ENCODE results near the gene SLC17A9.

Gene SLC17A9

GRCh38 chr20:63014710-63015109, 62.2 kb downstream of the SLC17A9 start:
- no peak overlapping the region for H3K9ac ChIP-seq (ENCODE audit: low read length)
- no peaks in the 10 kb centered on the region for H3K79me1 ChIP-seq (ENCODE audit: low read length)
- WGBS (ENCODE audit: extremely low coverage, insufficient coverage, low lambda C conversion rate) = no CpG with 5 or more reads among the region's 11 CpGs
- no peak overlapping the region for H3K4ac ChIP-seq (ENCODE audit: low read depth, low read length)
- no peak overlapping the region for H3K18ac ChIP-seq (ENCODE audit: low read length)
- no peak overlapping the region for H2BK15ac ChIP-seq (replicated peaks; ENCODE audit: low read depth)
- no peak overlapping the region for H4K8ac ChIP-seq (ENCODE audit: low read depth, low read length)
- H3K27me3 ChIP-seq (ENCODE audit: insufficient read depth, low read length, poor library complexity) = peaks cover 7% of the 10 kb centered on the region
- H4K5ac ChIP-seq (ENCODE audit: low read length) = no peak overlapping the region
- H2BK120ac ChIP-seq (ENCODE audit: low read depth, low read length) = no peak overlapping the region
- no peak overlapping the region for H3K4me3 ChIP-seq (ENCODE audit: low read length)
- no peaks in the 10 kb centered on the region for H3K36me3 ChIP-seq (ENCODE audit: control insufficient read depth, insufficient read depth, low read length)
- peak; percentile 94 for DNase-seq
- H2BK5ac ChIP-seq (ENCODE audit: low read length) = no peak overlapping the region
- H3K23ac ChIP-seq (ENCODE audit: low read length) = no peak overlapping the region
- H3K56ac ChIP-seq (ENCODE audit: low read length) = peak overlapping the region; percentile 49
- H3K4me2 ChIP-seq (ENCODE audit: low read length) = no peak overlapping the region
- no peaks in the 10 kb centered on the region for H3K79me2 ChIP-seq (ENCODE audit: control insufficient read depth, insufficient read depth, low read length)
- H3K27ac ChIP-seq (ENCODE audit: low read depth, low read length) = no peak overlapping the region
- no peaks in the 10 kb centered on the region for H3K4me1 ChIP-seq (ENCODE audit: control insufficient read depth, low read depth, low read length)
- H2AK5ac ChIP-seq (ENCODE audit: low read length) = no peak overlapping the region

GRCh38 chr20:63015147-63015661, 62.7 kb downstream of the SLC17A9 start:
- Histone ChIP-seq H4K5ac (ENCODE audit: low read length) (no peak overlapping the region), H3K79me1 (ENCODE audit: low read length) (no peaks in the 10 kb centered on the region), H2BK5ac (ENCODE audit: low read length) (no peak overlapping the region), H3K4ac (ENCODE audit: low read depth, low read length) (no peak overlapping the region), H2BK120ac (ENCODE audit: low read depth, low read length) (no peak overlapping the region), H2AK5ac (ENCODE audit: low read length) (no peak overlapping the region), H3K18ac (ENCODE audit: low read length) (no peak overlapping the region), H3K4me1 (ENCODE audit: control insufficient read depth, low read depth, low read length) (no peaks in the 10 kb centered on the region), H3K4me3 (ENCODE audit: low read length) (no peak overlapping the region), H3K56ac (ENCODE audit: low read length) (peak overlapping the region; percentile 49), H3K36me3 (ENCODE audit: control insufficient read depth, insufficient read depth, low read length) (no peaks in the 10 kb centered on the region), H3K27me3 (ENCODE audit: insufficient read depth, low read length, poor library complexity) (peaks cover 5% of the 10 kb centered on the region), H3K23ac (ENCODE audit: low read length) (no peak overlapping the region), H3K4me2 (ENCODE audit: low read length) (no peak overlapping the region), H4K8ac (ENCODE audit: low read depth, low read length) (no peak overlapping the region), H3K9ac (ENCODE audit: low read length) (no peak overlapping the region), H2BK15ac (replicated peaks; ENCODE audit: low read depth) (no peak overlapping the region), H3K79me2 (ENCODE audit: control insufficient read depth, insufficient read depth, low read length) (no peaks in the 10 kb centered on the region), H3K27ac (ENCODE audit: low read depth, low read length) (no peak overlapping the region)
- no CpG with 5 or more reads among the region's 15 CpGs for WGBS (ENCODE audit: extremely low coverage, insufficient coverage, low lambda C conversion rate)
- no peak for DNase-seq

GRCh38 chr20:63015662-63016361, 63.3 kb downstream of the SLC17A9 start:
- Histone ChIP-seq H3K36me3 (ENCODE audit: control insufficient read depth, insufficient read depth, low read length) (no peaks in the 10 kb centered on the region), H3K18ac (ENCODE audit: low read length) (no peak overlapping the region), H3K4me2 (ENCODE audit: low read length) (no peak overlapping the region), H3K4me3 (ENCODE audit: low read length) (no peak overlapping the region), H3K27ac (ENCODE audit: low read depth, low read length) (no peak overlapping the region), H3K79me2 (ENCODE audit: control insufficient read depth, insufficient read depth, low read length) (no peaks in the 10 kb centered on the region), H3K4ac (ENCODE audit: low read depth, low read length) (no peak overlapping the region), H3K4me1 (ENCODE audit: control insufficient read depth, low read depth, low read length) (no peaks in the 10 kb centered on the region), H4K8ac (ENCODE audit: low read depth, low read length) (no peak overlapping the region), H2BK5ac (ENCODE audit: low read length) (no peak overlapping the region), H3K23ac (ENCODE audit: low read length) (no peak overlapping the region), H3K27me3 (ENCODE audit: insufficient read depth, low read length, poor library complexity) (peaks cover 5% of the 10 kb centered on the region), H3K79me1 (ENCODE audit: low read length) (no peaks in the 10 kb centered on the region), H2BK15ac (replicated peaks; ENCODE audit: low read depth) (no peak overlapping the region), H2AK5ac (ENCODE audit: low read length) (no peak overlapping the region), H4K5ac (ENCODE audit: low read length) (no peak overlapping the region), H2BK120ac (ENCODE audit: low read depth, low read length) (no peak overlapping the region), H3K56ac (ENCODE audit: low read length) (no peak overlapping the region), H3K9ac (ENCODE audit: low read length) (no peak overlapping the region)
- no CpG with 5 or more reads among the region's 22 CpGs for WGBS (ENCODE audit: extremely low coverage, insufficient coverage, low lambda C conversion rate)
- DNase-seq = no peak

- no CpG with 5 or more reads among the region's 14 CpGs for WGBS (ENCODE audit: extremely low coverage, insufficient coverage, low lambda C conversion rate)
Measured at GRCh38 chr20:63016514-63017075, 64.1 kb downstream of the SLC17A9 start.

GRCh38 chr20:63017076-63017825, 64.7 kb downstream of the SLC17A9 start:
- no peak overlapping the region for H3K4ac ChIP-seq (ENCODE audit: low read depth, low read length)
- H2AK5ac ChIP-seq (ENCODE audit: low read length) = no peak overlapping the region
- no peak overlapping the region for H3K56ac ChIP-seq (ENCODE audit: low read length)
- H3K27me3 ChIP-seq (ENCODE audit: insufficient read depth, low read length, poor library complexity) = peaks cover 5% of the 10 kb centered on the region
- no peak overlapping the region for H3K9ac ChIP-seq (ENCODE audit: low read length)
- WGBS (ENCODE audit: extremely low coverage, insufficient coverage, low lambda C conversion rate) = no CpG with 5 or more reads among the region's 22 CpGs
- H3K4me2 ChIP-seq (ENCODE audit: low read length) = no peak overlapping the region
- H3K4me3 ChIP-seq (ENCODE audit: low read length) = no peak overlapping the region
- no peak overlapping the region for H3K18ac ChIP-seq (ENCODE audit: low read length)
- H3K4me1 ChIP-seq (ENCODE audit: control insufficient read depth, low read depth, low read length) = no peaks in the 10 kb centered on the region
- H3K79me1 ChIP-seq (ENCODE audit: low read length) = no peaks in the 10 kb centered on the region
- H3K27ac ChIP-seq (ENCODE audit: low read depth, low read length) = no peak overlapping the region
- no peak for DNase-seq
- H2BK15ac ChIP-seq (replicated peaks; ENCODE audit: low read depth) = no peak overlapping the region
- no peaks in the 10 kb centered on the region for H3K36me3 ChIP-seq (ENCODE audit: control insufficient read depth, insufficient read depth, low read length)
- no peaks in the 10 kb centered on the region for H3K79me2 ChIP-seq (ENCODE audit: control insufficient read depth, insufficient read depth, low read length)
- no peak overlapping the region for H4K5ac ChIP-seq (ENCODE audit: low read length)
- H2BK5ac ChIP-seq (ENCODE audit: low read length) = no peak overlapping the region
- no peak overlapping the region for H2BK120ac ChIP-seq (ENCODE audit: low read depth, low read length)
- no peak overlapping the region for H3K23ac ChIP-seq (ENCODE audit: low read length)
- no peak overlapping the region for H4K8ac ChIP-seq (ENCODE audit: low read depth, low read length)

More at GRCh38 chr20:63016514-63017075, 64.1 kb downstream of the SLC17A9 start:
- DNase-seq = no peak
- H4K5ac ChIP-seq (ENCODE audit: low read length) = no peak overlapping the region
- H3K27me3 ChIP-seq (ENCODE audit: insufficient read depth, low read length, poor library complexity) = peaks cover 5% of the 10 kb centered on the region
- no peak overlapping the region for H4K8ac ChIP-seq (ENCODE audit: low read depth, low read length)
- no peak overlapping the region for H3K23ac ChIP-seq (ENCODE audit: low read length)
- H3K4me1 ChIP-seq (ENCODE audit: control insufficient read depth, low read depth, low read length) = no peaks in the 10 kb centered on the region
- H3K18ac ChIP-seq (ENCODE audit: low read length) = no peak overlapping the region
- no peak overlapping the region for H2BK120ac ChIP-seq (ENCODE audit: low read depth, low read length)
- H3K4ac ChIP-seq (ENCODE audit: low read depth, low read length) = no peak overlapping the region
- H3K56ac ChIP-seq (ENCODE audit: low read length) = no peak overlapping the region
- no peak overlapping the region for H2AK5ac ChIP-seq (ENCODE audit: low read length)
- H3K79me2 ChIP-seq (ENCODE audit: control insufficient read depth, insufficient read depth, low read length) = no peaks in the 10 kb centered on the region
- no peak overlapping the region for H2BK5ac ChIP-seq (ENCODE audit: low read length)
- H3K4me2 ChIP-seq (ENCODE audit: low read length) = no peak overlapping the region
- no peak overlapping the region for H3K9ac ChIP-seq (ENCODE audit: low read length)
- no peaks in the 10 kb centered on the region for H3K79me1 ChIP-seq (ENCODE audit: low read length)
- no peak overlapping the region for H3K27ac ChIP-seq (ENCODE audit: low read depth, low read length)
- H3K36me3 ChIP-seq (ENCODE audit: control insufficient read depth, insufficient read depth, low read length) = no peaks in the 10 kb centered on the region
- H2BK15ac ChIP-seq (replicated peaks; ENCODE audit: low read depth) = no peak overlapping the region
- H3K4me3 ChIP-seq (ENCODE audit: low read length) = no peak overlapping the region
